ENCODE data around the gene NOX5.
"Not testable (repeated sequence)": the region's sequence is repeated elsewhere in the genome, so short reads cannot be mapped to it uniquely, and the experiment has no call there.

NOX5 gene

GRCh38 chr15:69060744-69061143 is 46.2 kb downstream of the NOX5 start:
- DNase-seq = no peak

DNA sequence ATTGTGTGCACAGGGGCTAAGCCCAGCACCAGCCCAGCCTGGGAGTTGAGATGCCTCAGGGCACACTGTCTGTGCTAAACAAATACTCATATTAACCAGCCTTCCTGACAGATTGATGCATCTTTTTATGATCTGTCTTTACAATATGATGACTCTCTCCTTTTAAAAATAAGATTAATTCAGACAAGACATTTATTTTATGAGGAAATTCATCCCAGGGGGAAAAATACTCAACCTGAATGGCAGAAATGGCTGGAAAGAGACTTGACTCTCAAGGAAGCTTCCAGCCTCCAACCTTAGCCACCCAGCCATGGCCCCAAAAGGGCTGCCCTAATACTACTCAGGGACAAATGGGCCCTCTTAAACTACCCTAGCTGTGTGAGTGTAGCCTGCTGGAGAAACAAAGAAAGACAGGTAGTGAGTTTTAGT is 46.9 kb downstream of the NOX5 start:
- no peak for DNase-seq

DNA sequence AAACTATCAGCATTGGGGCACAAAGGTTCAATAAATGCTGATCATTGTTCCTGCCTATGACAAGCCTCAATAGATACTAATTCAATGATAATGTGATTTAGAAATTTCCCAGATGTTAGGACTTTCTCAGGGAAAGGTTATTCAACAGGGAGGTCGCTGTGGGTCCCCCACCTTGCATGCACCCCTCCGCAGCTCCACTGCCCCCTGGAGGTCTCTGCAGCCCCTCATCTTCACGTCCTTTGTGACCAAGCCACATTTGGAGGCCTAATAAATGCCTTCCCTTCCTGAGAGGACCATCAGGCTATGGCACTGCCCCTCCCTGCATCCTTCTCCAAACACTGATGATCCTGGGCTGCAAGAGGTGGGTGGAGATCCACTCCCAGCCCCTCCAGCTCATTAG is 50.2 kb downstream of the NOX5 start:
- no peak for DNase-seq

- no peak for DNase-seq
Measured at GRCh38 chr15:69066007-69066995, 51.8 kb downstream of the NOX5 start.

DNA sequence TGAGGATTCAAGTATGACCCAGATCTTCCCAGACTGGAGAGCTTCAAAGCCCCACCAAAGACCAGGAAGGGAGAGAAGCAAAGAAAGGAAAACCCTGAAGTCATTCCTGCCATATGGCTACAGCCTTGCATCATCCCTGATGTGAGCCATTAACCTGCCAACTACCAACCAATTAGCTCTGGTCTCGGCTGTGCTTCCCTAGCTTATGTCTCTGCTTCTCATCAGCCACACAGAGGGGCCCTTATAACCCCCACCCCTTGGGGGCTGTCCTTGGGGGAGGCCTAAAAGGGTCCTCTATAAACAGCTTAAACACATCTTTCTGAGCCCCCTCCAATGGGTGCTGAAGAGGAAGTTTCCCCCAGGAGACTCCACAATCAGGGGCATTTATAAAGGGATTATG is 52.8 kb downstream of the NOX5 start:
- peak; percentile 67 for DNase-seq

DNA sequence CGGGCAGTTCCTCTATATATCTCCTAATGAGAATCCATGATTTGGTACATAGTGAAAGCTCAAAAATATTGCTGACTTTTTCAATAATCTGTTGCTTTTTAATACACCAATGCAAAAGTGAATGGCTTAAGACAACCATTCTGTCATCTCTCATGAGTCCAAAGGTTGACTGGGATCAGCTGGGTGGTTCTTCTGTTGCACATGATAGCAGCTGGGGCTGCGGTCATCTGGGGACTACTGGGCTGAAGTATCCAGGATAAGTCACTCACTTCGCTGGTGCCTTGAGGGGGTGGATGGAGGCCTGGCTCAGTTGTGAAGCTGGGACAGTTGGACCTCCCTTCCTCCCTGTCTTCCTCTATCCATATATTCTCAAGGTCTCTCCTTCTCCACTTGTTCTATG is 53.7 kb downstream of the NOX5 start:
- DNase-seq = no peak

DNA sequence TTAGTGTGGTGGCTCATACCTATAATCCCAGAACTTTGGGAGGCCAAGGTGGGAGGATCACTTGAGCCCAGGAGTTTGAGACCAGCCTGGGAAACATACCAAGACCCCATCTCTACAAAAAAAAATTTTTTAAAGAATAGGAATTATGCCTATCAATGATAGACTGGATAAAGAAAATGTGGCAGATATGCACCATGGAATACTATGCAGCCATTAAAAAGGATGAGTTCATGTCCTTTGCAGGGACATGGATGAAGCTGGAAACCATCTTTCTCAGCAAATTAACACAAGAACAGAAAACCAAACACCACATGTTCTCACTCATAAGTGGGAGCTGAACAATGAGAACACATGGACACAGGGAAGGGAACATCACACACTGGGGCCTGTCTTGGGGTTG is 54.8 kb downstream of the NOX5 start:
- not testable (repeated sequence) for DNase-seq

DNA sequence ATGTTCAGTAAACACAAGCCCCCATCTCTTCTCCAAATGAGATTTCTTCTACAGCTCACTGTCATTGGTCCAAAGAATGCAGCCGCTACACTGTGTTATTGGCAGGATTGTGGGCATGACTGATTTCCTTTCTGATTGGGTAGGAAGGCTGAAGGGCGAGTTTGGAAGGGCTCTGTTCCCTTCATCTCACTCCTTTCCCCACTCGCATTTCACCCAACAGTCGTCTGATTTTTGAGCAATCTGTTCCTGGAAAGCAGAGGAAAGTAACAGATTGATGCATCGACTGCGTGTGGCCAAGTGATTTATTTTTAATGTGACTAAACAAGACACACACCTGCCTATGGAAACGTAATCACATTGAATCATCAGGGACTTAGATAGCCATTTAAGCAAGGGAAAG is 55.5 kb downstream of the NOX5 start:
- DNase-seq = no peak

- DNase-seq = no peak
Measured at GRCh38 chr15:69070396-69070795, 55.9 kb downstream of the NOX5 start.

DNA sequence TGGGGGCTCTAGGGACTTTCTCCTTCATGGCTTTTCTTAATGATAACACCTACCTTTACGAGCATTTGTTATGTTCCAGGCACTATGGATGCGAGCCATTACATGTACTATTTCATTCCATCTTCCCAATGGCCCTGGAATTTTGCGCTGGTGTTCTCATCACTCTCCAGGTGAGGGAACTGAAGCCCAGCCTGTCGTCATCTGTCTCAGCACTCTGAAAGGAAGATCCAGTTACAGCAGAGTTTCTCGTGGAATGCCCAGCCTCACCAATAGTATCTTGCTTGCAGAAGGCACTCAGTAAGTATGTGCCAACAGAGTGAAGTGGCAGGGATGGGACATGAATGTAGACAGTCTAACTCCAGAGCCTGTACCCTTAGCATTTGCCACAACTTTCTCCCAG is 56.8 kb downstream of the NOX5 start:
- DNase-seq = no peak

- peak; percentile 3 for DNase-seq
Measured at GRCh38 chr15:69072906-69073305, 58.4 kb downstream of the NOX5 start.

DNA sequence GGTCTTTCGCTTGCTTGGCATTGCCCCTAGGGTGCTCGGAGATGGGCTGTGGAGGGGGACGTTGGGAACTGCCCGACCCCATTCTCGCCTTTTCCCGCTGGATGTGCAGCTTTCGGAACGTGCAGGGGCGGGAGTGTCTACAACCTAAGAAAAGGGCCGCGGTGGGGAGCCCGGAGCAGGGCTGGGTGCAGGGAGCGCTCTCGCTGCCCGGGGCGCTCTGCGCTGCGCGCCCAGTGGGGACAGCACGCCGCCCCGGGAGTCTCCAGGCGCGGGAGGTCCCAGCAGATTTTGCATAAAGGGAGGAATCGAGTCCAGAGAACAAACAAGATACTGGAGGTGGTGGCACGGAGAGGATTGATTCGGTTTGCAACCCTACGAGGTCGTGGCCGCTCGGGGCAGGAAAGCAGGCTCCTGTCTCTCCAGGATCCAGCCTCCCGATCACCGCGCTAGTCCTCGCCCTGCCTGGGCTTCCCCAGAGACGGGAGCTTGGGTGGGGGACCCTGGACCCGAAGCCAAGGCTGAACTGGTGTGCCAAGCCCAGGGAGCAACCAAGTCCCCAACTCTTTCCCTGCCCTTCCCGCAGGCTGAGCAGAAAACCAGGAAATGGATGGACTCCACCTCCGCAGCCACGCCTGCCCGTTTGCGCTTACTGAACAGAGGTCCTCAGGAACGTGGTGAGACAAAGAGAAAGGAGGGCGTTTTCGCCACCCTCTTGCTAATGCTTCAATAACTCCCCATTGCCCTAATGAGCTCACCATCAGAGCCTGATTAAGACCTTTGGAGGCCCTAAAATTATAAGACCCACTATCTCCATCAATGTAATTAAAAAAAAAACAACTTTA is 59.7 kb downstream of the NOX5 start:
- peak; percentile 82 for DNase-seq

GRCh38 chr15:69074843-69075224 is 60.3 kb downstream of the NOX5 start:
- DNase-seq = peak; percentile 51

- no peak for DNase-seq
Measured at GRCh38 chr15:69075440-69075839, 60.9 kb downstream of the NOX5 start.

GRCh38 chr15:69076756-69077155 is 62.3 kb downstream of the NOX5 start:
- no peak for DNase-seq

- no peak for DNase-seq
Measured at GRCh38 chr15:69078638-69079037, 64.1 kb downstream of the NOX5 start.

GRCh38 chr15:69080295-69081248 is 66.1 kb downstream of the NOX5 start:
- no peak for DNase-seq

DNA sequence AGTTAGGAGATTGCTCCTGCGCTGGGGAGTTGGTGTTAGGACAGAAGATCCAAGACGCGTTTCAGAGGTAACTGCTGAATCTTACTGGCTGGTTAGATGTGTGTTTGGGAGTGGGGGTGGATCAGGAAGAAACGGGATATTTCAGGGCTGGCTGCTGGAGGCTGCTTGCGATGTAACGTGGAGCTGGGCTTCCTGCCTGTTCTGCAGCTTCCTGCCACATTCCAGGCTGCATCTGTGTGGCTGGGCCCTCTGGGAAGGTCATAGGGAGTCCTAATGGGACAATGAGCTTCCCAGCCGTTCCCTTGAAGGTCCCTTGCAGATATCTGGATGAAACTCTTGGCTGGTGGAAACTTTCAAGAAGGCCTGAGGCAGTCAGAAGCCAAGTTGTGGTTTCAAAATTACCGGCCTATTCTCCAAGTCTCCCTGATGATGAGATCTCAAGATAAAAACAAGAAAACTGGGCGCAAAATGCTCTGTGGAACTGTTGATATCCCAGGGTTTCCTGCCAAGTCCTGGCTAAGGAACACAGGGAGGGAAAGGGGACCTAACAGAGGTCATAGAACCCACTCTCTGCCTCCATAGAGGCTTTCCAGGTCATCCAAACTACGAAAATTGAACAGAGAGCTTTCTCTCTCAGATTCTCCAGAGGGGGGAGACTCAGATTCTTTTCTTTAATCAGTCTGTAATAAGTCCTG is 67.0 kb downstream of the NOX5 start:
- no peak for DNase-seq

- DNase-seq = no peak
Measured at GRCh38 chr15:69082021-69082502, 67.6 kb downstream of the NOX5 start.

DNA sequence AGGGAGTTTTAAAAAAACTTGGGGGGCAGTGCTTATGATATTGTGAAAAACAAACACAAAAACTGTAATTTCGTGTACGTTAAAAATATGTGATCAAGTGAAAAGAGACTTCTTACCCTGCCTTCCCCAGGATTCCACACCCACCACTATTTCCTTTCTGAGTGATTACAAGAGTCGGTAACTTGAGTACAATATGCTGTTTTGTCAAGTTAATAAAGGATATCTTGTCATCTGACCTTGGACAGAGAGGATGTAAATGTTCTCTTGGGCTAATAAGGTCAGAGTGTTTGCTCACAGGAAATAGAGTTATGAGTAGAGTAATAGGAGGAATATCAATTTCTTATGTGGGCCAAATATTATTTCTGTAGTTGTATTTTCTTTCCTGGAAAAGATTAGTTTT is 68.1 kb downstream of the NOX5 start:
- no peak for DNase-seq

GRCh38 chr15:69084404-69085030 is 70.0 kb downstream of the NOX5 start:
- no peak for DNase-seq

Data from NCI-H1694 treated with DMSO at 0.1 percent for 48 hours (cell line).